Measurements from ENCODE around the gene KAT6B.

KAT6B gene

DNA sequence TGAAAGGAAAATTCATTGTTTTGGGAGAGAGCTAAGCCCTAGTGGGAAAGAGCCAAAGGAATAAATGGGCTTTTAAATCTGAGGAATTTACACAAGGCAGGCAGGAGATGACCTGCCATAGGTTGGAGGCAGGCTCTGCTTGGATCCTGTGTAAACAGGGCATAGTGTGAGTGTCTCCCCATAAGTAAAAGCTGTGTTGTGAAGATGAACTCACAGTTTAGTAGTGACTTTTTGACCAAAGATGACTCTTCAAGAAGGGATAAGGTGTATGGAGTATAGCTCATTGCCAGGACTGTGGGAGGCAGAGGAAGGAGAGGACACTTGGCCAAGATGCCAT lies 63.2 kb downstream of the KAT6B start:
- no peak for TF ChIP-seq FOXP2 (optimal IDR thresholded peaks at IDR 0.05; ENCODE audit: borderline replicate concordance, extremely low read depth, extremely low read length, insufficient read depth)
- TF ChIP-seq, protein P1, sequence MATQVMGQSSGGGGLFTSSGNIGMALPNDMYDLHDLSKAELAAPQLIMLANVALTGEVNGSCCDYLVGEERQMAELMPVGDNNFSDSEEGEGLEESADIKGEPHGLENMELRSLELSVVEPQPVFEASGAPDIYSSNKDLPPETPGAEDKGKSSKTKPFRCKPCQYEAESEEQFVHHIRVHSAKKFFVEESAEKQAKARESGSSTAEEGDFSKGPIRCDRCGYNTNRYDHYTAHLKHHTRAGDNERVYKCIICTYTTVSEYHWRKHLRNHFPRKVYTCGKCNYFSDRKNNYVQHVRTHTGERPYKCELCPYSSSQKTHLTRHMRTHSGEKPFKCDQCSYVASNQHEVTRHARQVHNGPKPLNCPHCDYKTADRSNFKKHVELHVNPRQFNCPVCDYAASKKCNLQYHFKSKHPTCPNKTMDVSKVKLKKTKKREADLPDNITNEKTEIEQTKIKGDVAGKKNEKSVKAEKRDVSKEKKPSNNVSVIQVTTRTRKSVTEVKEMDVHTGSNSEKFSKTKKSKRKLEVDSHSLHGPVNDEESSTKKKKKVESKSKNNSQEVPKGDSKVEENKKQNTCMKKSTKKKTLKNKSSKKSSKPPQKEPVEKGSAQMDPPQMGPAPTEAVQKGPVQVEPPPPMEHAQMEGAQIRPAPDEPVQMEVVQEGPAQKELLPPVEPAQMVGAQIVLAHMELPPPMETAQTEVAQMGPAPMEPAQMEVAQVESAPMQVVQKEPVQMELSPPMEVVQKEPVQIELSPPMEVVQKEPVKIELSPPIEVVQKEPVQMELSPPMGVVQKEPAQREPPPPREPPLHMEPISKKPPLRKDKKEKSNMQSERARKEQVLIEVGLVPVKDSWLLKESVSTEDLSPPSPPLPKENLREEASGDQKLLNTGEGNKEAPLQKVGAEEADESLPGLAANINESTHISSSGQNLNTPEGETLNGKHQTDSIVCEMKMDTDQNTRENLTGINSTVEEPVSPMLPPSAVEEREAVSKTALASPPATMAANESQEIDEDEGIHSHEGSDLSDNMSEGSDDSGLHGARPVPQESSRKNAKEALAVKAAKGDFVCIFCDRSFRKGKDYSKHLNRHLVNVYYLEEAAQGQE (IDR thresholded peaks at IDR 0.05; ENCODE audit: insufficient read depth in 1 of 2, low read depth in 2 of 2, low read length in 2 of 2), result no peak
- TF ChIP-seq TAF1 (IDR thresholded peaks at IDR 0.05; ENCODE audit: borderline replicate concordance, insufficient read depth, low read length), result no peak
- TF ChIP-seq SIN3A (IDR thresholded peaks at IDR 0.05; ENCODE audit: borderline replicate concordance, insufficient read depth, low read length), result no peak
- no peak for TF ChIP-seq POLR2AphosphoS5 (IDR thresholded peaks at IDR 0.05; ENCODE audit: low read depth, low read length)

DNA sequence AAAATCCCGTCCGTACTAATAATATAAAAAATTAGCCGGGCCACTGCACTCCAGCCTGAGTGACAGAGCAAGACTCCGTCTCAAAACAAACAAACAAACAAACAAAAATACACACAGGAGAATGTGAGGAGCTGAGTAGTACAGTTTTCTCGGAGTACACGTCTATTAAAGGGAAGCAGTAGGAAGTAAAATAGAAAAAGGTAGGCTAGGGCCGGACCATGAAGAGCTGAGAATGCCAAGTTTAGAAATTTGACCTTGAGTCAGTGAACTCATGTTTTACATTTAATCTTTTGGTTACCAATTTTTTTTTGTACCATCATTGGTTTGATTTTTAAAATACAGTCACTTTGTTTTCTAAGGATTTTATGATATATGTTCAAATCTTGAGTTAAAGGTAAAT lies 64.1 kb downstream of the KAT6B start:
- TF ChIP-seq, protein P1 (IDR thresholded peaks at IDR 0.05; ENCODE audit: insufficient read depth in 1 of 2, low read depth in 2 of 2, low read length in 2 of 2), result no peak
- TF ChIP-seq TAF1 (IDR thresholded peaks at IDR 0.05; ENCODE audit: borderline replicate concordance, insufficient read depth, low read length) (no peak), FOXP2 (optimal IDR thresholded peaks at IDR 0.05; ENCODE audit: borderline replicate concordance, extremely low read depth, extremely low read length, insufficient read depth) (no peak), POLR2AphosphoS5 (IDR thresholded peaks at IDR 0.05; ENCODE audit: low read depth, low read length) (no peak), SIN3A (IDR thresholded peaks at IDR 0.05; ENCODE audit: borderline replicate concordance, insufficient read depth, low read length) (no peak)

DNA sequence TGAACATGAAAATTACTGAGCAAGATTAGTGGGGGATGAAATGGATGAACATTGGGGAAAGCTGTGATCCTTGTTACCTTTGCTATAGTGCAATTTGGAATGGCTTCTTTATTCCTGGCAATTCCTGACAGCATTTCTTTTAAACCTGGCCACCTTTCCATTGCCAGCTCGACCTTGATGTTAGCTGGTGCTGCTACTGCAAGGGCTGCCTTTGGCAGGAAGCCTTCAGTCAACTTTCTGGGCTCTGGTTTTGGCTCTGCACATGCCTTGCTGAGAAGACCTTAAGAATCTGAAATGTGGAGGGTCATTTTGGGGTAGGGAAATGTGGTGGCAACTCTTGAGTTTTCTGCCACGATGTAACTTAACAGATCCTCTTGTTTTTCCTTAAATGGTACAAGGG lies 64.7 kb downstream of the KAT6B start:
- TF ChIP-seq FOXP2 (optimal IDR thresholded peaks at IDR 0.05; ENCODE audit: borderline replicate concordance, extremely low read depth, extremely low read length, insufficient read depth) (no peak), SIN3A (IDR thresholded peaks at IDR 0.05; ENCODE audit: borderline replicate concordance, insufficient read depth, low read length) (no peak), POLR2AphosphoS5 (IDR thresholded peaks at IDR 0.05; ENCODE audit: low read depth, low read length) (no peak), TAF1 (IDR thresholded peaks at IDR 0.05; ENCODE audit: borderline replicate concordance, insufficient read depth, low read length) (no peak)
- TF ChIP-seq, protein P1 (IDR thresholded peaks at IDR 0.05; ENCODE audit: insufficient read depth in 1 of 2, low read depth in 2 of 2, low read length in 2 of 2), result no peak

DNA sequence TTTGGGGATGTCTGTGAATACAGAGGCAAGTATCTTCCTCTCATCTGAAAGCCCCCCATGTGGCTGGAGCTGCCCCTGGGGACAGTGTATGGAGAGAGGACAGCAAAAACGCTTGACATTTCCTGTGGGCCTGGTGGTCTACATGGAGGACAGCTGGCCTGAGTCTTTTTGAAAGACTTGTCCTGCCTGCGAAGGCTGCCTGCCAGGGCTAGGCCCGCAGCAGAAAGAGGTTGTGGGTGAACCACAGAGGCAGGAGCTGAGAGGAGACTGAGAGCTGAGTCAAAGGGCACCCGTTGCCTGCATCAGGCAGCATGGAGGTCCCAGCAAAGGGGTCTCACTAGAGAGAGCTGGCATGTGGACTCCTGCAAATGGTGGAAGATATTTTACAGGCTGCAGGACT lies 66.4 kb downstream of the KAT6B start:
- TF ChIP-seq POLR2AphosphoS5 (IDR thresholded peaks at IDR 0.05; ENCODE audit: low read depth, low read length), result no peak
- TF ChIP-seq, protein P1 (IDR thresholded peaks at IDR 0.05; ENCODE audit: insufficient read depth in 1 of 2, low read depth in 2 of 2, low read length in 2 of 2), result no peak
- TF ChIP-seq FOXP2 (optimal IDR thresholded peaks at IDR 0.05; ENCODE audit: borderline replicate concordance, extremely low read depth, extremely low read length, insufficient read depth), result no peak
- TF ChIP-seq SIN3A (IDR thresholded peaks at IDR 0.05; ENCODE audit: borderline replicate concordance, insufficient read depth, low read length), result no peak
